Upper lobe of right lung (tissue), 1 donor: ENCODE results near the gene MELTF. TPM values are rescaled to one million over a fixed set of nuclear protein-coding genes. Genes with fewer than 3 reads are reported as not detected.

Source experiments
- ATAC-seq: fragments of 200-7000 bp; cut with Tn5 transposase; one replicate; pipeline ENCODE4 v1.9.1; 2020; ENCODE audit warnings: mild to moderate bottlenecking, moderate library complexity
- DNase-seq: peaks from one replicate; pipeline ENCODE4 v3.0.0-alpha.2; 2020
- H3K27ac ChIP-seq: fragments of 200-600 bp; one replicate; pipeline ENCODE4 v1.8.0; 2022
- H3K27me3 ChIP-seq: fragments of 200-600 bp; one replicate; pipeline ENCODE4 v1.8.0; 2022; ENCODE audit warnings: mild to moderate bottlenecking
- H3K36me3 ChIP-seq: fragments of 200-600 bp; one replicate; pipeline ENCODE4 v1.8.0; 2022
- H3K4me1 ChIP-seq: fragments of 200-600 bp; one replicate; pipeline ENCODE4 v1.8.0; 2022
- H3K4me3 ChIP-seq: fragments of 200-600 bp; one replicate; pipeline ENCODE4 v1.8.0; 2022; ENCODE audit warnings: mild to moderate bottlenecking
- H3K9me3 ChIP-seq: fragments of 200-600 bp; one replicate; pipeline ENCODE4 v1.8.0; 2022
- CTCF ChIP-seq: fragments of 200-600 bp; IDR thresholded peaks from one replicate; pipeline ENCODE4 v1.8.0; 2022; ENCODE audit warnings: antibody characterized with exemption
- intact Hi-C: fragments of 100-400 bp; cut with DNase I; formaldehyde crosslinking; loops from one replicate; pipeline ENCODE4 v1.11.0; 2022
- total RNA-seq: library from RNA; stranded (reverse); fragmentation: NEBNext Ultra II Directional; extraction: Animal tissue kit (Norgen Biotek cat#: 25700); gene quantifications from one replicate; pipeline ENCODE4 v1.2.1, GENCODE V29; 2021
- donor health status: DM: no; HTN: yes; CAD: no; lungs with severe emphysema.

Gene MELTF
- total RNA-seq, 1 donor from 2014 or later: 2.3 TPM

GRCh38 chr3:196981657-196982056 lies 48.0 kb downstream of the MELTF start:
- no peaks in the 10 kb centered on the region for H3K36me3 ChIP-seq
- H3K4me3 ChIP-seq: no peak overlapping the region
- no peak overlapping the region for H3K27ac ChIP-seq
- H3K4me1 ChIP-seq: no peaks in the 10 kb centered on the region
- intact Hi-C loops: no loop called here
- DNase-seq: no peak
- H3K9me3 ChIP-seq: no peaks in the 10 kb centered on the region
- ATAC-seq: no peak
- no peak for TF ChIP-seq CTCF
- peaks cover 1% of the 10 kb centered on the region for H3K27me3 ChIP-seq

- Histone ChIP-seq H3K27me3 (no peaks in the 10 kb centered on the region), H3K4me3 (no peak overlapping the region), H3K27ac (no peak overlapping the region), H3K9me3 (no peaks in the 10 kb centered on the region), H3K36me3 (no peaks in the 10 kb centered on the region), H3K4me1 (no peaks in the 10 kb centered on the region)
- intact Hi-C loops: no loop called here
- no peak for ATAC-seq
- no peak for DNase-seq
- no peak for TF ChIP-seq CTCF
Measured at GRCh38 chr3:196979545-196979944, 50.1 kb downstream of the MELTF start.

- ATAC-seq (no peak), DNase-seq (no peak)
- intact Hi-C loops: no loop called here
- no peak overlapping the region for H3K27ac ChIP-seq
- H3K27me3 ChIP-seq: no peaks in the 10 kb centered on the region
- no peak overlapping the region for H3K4me3 ChIP-seq
- TF ChIP-seq CTCF: no peak
- H3K36me3 ChIP-seq: no peaks in the 10 kb centered on the region
- no peaks in the 10 kb centered on the region for H3K4me1 ChIP-seq
- H3K9me3 ChIP-seq: no peaks in the 10 kb centered on the region
Measured at GRCh38 chr3:196976941-196977340, 52.7 kb downstream of the MELTF start.

GRCh38 chr3:196975349-196975748 lies 54.3 kb downstream of the MELTF start:
- DNase-seq: no peak
- no peak for TF ChIP-seq CTCF

GRCh38 chr3:196974661-196975060 lies 55.0 kb downstream of the MELTF start:
- no peaks in the 10 kb centered on the region for H3K36me3 ChIP-seq
- no peaks in the 10 kb centered on the region for H3K27me3 ChIP-seq
- H3K4me3 ChIP-seq: no peak overlapping the region
- no peaks in the 10 kb centered on the region for H3K4me1 ChIP-seq
- intact Hi-C loops: no loop called here
- no peaks in the 10 kb centered on the region for H3K9me3 ChIP-seq
- DNase-seq: no peak
- ATAC-seq: no peak
- no peak overlapping the region for H3K27ac ChIP-seq
- no peak for TF ChIP-seq CTCF

More at GRCh38 chr3:196975349-196975748, 54.3 kb downstream of the MELTF start:
- Histone ChIP-seq H3K27me3 (no peaks in the 10 kb centered on the region), H3K4me1 (no peaks in the 10 kb centered on the region), H3K36me3 (no peaks in the 10 kb centered on the region), H3K4me3 (no peak overlapping the region), H3K27ac (no peak overlapping the region), H3K9me3 (no peaks in the 10 kb centered on the region)
- no peak for ATAC-seq
- intact Hi-C loops: no loop called here

GRCh38 chr3:196971094-196971698 lies 58.4 kb downstream of the MELTF start:
- Histone ChIP-seq H3K4me3 (no peak overlapping the region), H3K36me3 (no peaks in the 10 kb centered on the region), H3K27me3 (no peaks in the 10 kb centered on the region), H3K4me1 (peaks cover 13% of the 10 kb centered on the region), H3K27ac (no peak overlapping the region), H3K9me3 (no peaks in the 10 kb centered on the region)
- intact Hi-C loops: no loop called here
- no peak for DNase-seq
- no peak for TF ChIP-seq CTCF
- ATAC-seq: no peak
